Sigmoid colon (tissue), 7 donors: Measurements from ENCODE around the gene TNFSF4. TPM values are rescaled to one million over a fixed set of nuclear protein-coding genes. Genes with fewer than 3 reads are reported as not detected.
A peak's percentile ranks its signal among the peaks of the same experiment; 100 is the strongest.

Experiments used
- DNase-seq: peaks from one replicate; pipeline ENCODE4 v3.0.0-alpha.2; 2019
- H3K27ac ChIP-seq, 4 donors: fragments of 200-600 bp; sonication (generic); one replicate each; pipeline ENCODE4 v1.5.1; 2016 to 2019; ENCODE audit warnings: mild to moderate bottlenecking in 1 of 4
- H3K27me3 ChIP-seq, 3 donors: fragments of 200-600 bp; sonication (generic); one replicate each; pipeline ENCODE4 v1.5.1; 2019; ENCODE audit warnings: mild to moderate bottlenecking in 1 of 3
- H3K36me3 ChIP-seq, 4 donors: fragments of 200-600 bp; sonication (generic); one replicate each; pipeline ENCODE4 v1.5.1; 2016 to 2019
- H3K4me1 ChIP-seq, 4 donors: fragments of 200-600 bp; sonication (generic); one replicate each; pipeline ENCODE4 v1.5.1; 2017 to 2019
- H3K4me3 ChIP-seq, 4 donors: fragments of 200-600 bp; sonication (generic); one replicate each; pipeline ENCODE4 v1.5.1; 2017 to 2019; ENCODE audit warnings: mild to moderate bottlenecking in 2 of 4, moderate library complexity in 1 of 4
- H3K9me3 ChIP-seq, 4 donors: fragments of 200-600 bp in 3 of 4; sonication (generic) in 3 of 4; one replicate each; pipeline versions ENCODE4 v1.5.1 to v1.6.1; 2013 to 2019
- EP300 ChIP-seq, 4 donors: sonication (generic); formaldehyde crosslinking; IDR thresholded peaks; one replicate each; pipeline ENCODE4 v1.6.1; 2017; ENCODE audit warnings: antibody characterized with exemption in 4 of 4
- POLR2A ChIP-seq, 2 donors: fragments of 450-650 bp; IDR thresholded peaks; one replicate each; pipeline ENCODE4 v1.6.1; 2016; ENCODE audit warnings: antibody characterized with exemption in 2 of 2, mild to moderate bottlenecking in 2 of 2, moderate library complexity in 2 of 2
- POLR2AphosphoS5 ChIP-seq, 4 donors: sonication (generic); formaldehyde crosslinking; IDR thresholded peaks; one replicate each; pipeline ENCODE4 v1.6.1; 2017; ENCODE audit warnings: antibody characterized with exemption in 4 of 4
- WGBS, 2 donors: extraction: QIAGEN DNeasy Blood & Tissue Kit; methylation state at CpG; one replicate each; pipeline ENCODE4 v1.1.7; 2013; 5-methylcytosine and 5-hydroxymethylcytosine counted together
- intact Hi-C: fragments of 100-400 bp; cut with DNase I; formaldehyde crosslinking; loops from one replicate; pipeline ENCODE4 v1.15.1; 2023
- polyA plus RNA-seq, 3 donors: library from polyadenylated mRNA; stranded (reverse); fragments of 200-250 nt; gene quantifications; one replicate each; pipeline ENCODE4 v1.2.3, GENCODE V29; 2013
- total RNA-seq, 4 donors: library from RNA; depleted of rRNA; stranded (reverse); fragments of >200 nt; gene quantifications; one replicate each; pipeline ENCODE4 v1.1.0, GENCODE V29; 2016
- TF ChIP-seq, protein P1 (sequence below), 4 experiments: fragments of 450-650 bp in 3 of 4; fragments of 200-600 bp in 1 of 4; IDR thresholded peaks; one replicate each; pipeline ENCODE4 v1.5.1; 2016 to 2019; ENCODE audit warnings: antibody characterized with exemption in 4 of 4, mild to moderate bottlenecking in 3 of 4, moderate library complexity in 2 of 4
- donor health status: healthy with polysubstance abuse.
- donor health status: Bipolar disorder and iron deficiency.
- donor health status: healthy.

Gene TNFSF4
- total and polyA plus RNA-seq, 7 donors = 0.23 to 2.7 (median 1.4) TPM

DNA sequence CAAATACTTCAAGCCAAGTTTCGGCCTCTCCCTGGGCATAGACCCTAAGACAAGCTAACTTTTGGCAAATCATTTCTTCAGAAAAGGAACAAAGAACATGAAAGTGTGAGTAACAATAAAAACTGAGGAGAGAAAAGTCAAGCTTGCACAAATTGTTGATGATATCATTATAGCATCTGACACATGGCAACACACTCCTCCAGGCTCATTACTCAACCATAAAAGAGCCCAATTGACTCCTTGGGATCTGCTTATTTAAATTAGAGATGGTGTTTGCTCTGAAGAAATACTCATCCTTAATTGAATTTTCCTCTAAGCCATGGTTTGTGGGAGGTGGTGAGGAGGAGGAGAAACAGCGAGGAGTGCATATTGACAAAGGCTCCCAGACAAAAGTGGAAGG is 54.5 kb downstream of the TNFSF4 start:
- Histone ChIP-seq H3K36me3 (no peaks in the 10 kb centered on the region), H3K4me1 (no peaks in the 10 kb centered on the region), H3K4me3 (no peak overlapping the region), H3K27ac (no peak overlapping the region), H3K27me3 (no peaks in the 10 kb centered on the region), H3K9me3 (no peaks in the 10 kb centered on the region)
- 93 to 96% methylated on average over 2 of the region's 2 CpGs for WGBS, 2 donors
- no peak for DNase-seq
- intact Hi-C loops = no loop called here
- TF ChIP-seq POLR2A (IDR thresholded peaks at IDR 0.05) (no peak), EP300 (IDR thresholded peaks at IDR 0.05) (no peak), POLR2AphosphoS5 (IDR thresholded peaks at IDR 0.05) (no peak)
- TF ChIP-seq, protein P1, sequence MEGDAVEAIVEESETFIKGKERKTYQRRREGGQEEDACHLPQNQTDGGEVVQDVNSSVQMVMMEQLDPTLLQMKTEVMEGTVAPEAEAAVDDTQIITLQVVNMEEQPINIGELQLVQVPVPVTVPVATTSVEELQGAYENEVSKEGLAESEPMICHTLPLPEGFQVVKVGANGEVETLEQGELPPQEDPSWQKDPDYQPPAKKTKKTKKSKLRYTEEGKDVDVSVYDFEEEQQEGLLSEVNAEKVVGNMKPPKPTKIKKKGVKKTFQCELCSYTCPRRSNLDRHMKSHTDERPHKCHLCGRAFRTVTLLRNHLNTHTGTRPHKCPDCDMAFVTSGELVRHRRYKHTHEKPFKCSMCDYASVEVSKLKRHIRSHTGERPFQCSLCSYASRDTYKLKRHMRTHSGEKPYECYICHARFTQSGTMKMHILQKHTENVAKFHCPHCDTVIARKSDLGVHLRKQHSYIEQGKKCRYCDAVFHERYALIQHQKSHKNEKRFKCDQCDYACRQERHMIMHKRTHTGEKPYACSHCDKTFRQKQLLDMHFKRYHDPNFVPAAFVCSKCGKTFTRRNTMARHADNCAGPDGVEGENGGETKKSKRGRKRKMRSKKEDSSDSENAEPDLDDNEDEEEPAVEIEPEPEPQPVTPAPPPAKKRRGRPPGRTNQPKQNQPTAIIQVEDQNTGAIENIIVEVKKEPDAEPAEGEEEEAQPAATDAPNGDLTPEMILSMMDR (IDR thresholded peaks at IDR 0.05) = no peak

DNA sequence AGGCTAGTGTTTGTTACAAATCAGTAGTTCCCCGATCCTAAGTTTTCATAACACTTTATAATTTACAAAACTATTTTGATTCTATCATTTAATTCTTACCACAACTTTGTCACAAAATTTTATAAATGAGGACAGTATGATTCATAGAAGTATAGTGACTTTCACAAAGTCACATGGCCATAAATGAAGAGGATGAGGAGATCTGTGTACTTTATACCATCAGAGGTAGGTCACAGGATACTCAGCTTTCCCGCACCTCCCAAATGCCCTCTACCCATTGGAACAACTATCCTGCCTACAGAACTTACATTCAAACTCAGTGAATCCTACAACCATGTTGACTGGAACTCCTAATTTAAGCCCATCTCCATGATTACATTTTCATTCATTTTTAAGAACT is 56.3 kb downstream of the TNFSF4 start:
- no peaks in the 10 kb centered on the region for H3K9me3 ChIP-seq
- H3K4me1 ChIP-seq = no peaks in the 10 kb centered on the region
- no peak for TF ChIP-seq POLR2A (IDR thresholded peaks at IDR 0.05)
- no peak for TF ChIP-seq EP300 (IDR thresholded peaks at IDR 0.05)
- TF ChIP-seq, protein P1 (IDR thresholded peaks at IDR 0.05) = no peak
- TF ChIP-seq POLR2AphosphoS5 (IDR thresholded peaks at IDR 0.05) = no peak
- no peak overlapping the region for H3K27ac ChIP-seq
- intact Hi-C loops = no loop called here
- 82 to 96% methylated on average over 2 of the region's 2 CpGs for WGBS, 2 donors
- no peak overlapping the region for H3K4me3 ChIP-seq
- no peak for DNase-seq
- H3K36me3 ChIP-seq = no peaks in the 10 kb centered on the region
- no peaks in the 10 kb centered on the region for H3K27me3 ChIP-seq

DNA sequence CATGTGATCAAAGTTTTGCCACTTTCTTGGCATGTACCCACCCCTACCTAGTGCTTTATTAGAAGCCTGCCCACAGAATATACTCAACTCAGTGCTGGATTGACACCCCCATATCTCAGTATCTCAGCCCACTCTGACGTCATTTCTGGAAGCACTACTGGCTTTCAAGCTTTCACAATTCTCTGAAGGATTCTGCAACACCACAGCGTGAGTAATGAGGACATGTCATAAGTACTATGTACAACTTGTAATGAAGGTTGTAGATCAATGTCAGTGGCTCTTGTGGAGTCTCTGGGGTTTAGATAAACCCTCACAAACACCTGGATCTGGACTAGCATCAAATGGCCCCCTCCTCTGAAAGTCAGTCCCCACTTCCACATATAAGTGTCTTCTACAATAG is 57.2 kb downstream of the TNFSF4 start:
- Histone ChIP-seq H3K27me3 (no peaks in the 10 kb centered on the region), H3K4me1 (no peaks in the 10 kb centered on the region), H3K9me3 (peaks cover 0 to 5% (median 0%) of the 10 kb centered on the region in 4 donors), H3K4me3 (no peak overlapping the region), H3K36me3 (no peaks in the 10 kb centered on the region), H3K27ac (no peak overlapping the region)
- TF ChIP-seq POLR2AphosphoS5 (IDR thresholded peaks at IDR 0.05) (peak in 2 of 4 donors; percentile 22 to 34), POLR2A (IDR thresholded peaks at IDR 0.05) (no peak), EP300 (IDR thresholded peaks at IDR 0.05) (no peak)
- intact Hi-C loops = no loop called here
- WGBS, 2 donors = 74 to 81% methylated on average over 2 of the region's 2 CpGs
- DNase-seq = no peak

DNA sequence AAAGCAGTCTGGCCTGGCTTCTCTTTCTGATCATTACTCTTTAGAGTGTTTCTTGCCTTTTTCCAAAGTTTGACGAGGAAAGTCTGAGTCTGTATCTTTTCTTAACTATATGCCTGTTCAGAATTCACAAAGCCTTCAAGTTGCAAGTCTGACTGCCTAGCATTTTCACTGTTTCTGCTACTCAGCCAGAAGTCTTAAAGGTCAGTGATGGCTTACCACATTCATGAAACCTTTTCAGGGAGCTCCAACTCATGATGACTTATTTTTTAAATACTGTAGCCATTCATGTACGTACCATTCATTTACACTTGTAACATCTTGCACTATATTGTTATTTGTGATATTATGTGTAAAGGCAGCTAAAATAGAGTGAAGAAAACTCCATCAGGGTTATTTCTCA is 58.2 kb downstream of the TNFSF4 start:
- H3K9me3 ChIP-seq = peaks cover 0 to 5% (median 0%) of the 10 kb centered on the region in 4 donors
- no peaks in the 10 kb centered on the region for H3K36me3 ChIP-seq
- H3K4me1 ChIP-seq = no peaks in the 10 kb centered on the region
- intact Hi-C loops = no loop called here
- whole genome bisulfite sequencing, 2 donors = 89 to 94% methylated on average over 2 of the region's 2 CpGs
- TF ChIP-seq EP300 (IDR thresholded peaks at IDR 0.05) (no peak), POLR2A (IDR thresholded peaks at IDR 0.05) (no peak), POLR2AphosphoS5 (IDR thresholded peaks at IDR 0.05) (no peak)
- TF ChIP-seq, protein P1 (IDR thresholded peaks at IDR 0.05) = no peak
- no peak overlapping the region for H3K4me3 ChIP-seq
- no peak overlapping the region for H3K27ac ChIP-seq
- no peaks in the 10 kb centered on the region for H3K27me3 ChIP-seq
- DNase-seq = no peak

DNA sequence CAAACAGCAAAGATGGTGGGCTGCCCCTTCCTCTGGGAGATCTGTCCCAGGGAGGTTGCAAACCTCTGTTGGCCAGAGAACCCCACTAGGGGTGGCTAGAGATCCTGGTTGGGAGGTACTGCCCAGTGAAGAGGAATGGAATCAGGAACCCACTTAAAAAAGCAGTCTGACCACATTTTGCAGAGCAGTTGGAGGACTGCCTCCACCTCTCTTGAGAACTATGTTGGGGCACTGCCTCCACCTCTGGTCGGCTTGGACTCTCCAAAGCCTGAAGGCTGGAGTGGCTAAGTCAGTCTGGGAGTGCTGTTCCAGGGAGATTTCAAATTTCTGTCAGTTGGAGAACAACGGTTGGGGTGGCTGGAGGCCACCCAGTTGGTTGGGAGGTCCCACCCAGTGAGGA is 58.6 kb downstream of the TNFSF4 start:
- no peak overlapping the region for H3K27ac ChIP-seq
- H3K4me3 ChIP-seq = no peak overlapping the region
- no peak for DNase-seq
- no peaks in the 10 kb centered on the region for H3K4me1 ChIP-seq
- no peaks in the 10 kb centered on the region for H3K27me3 ChIP-seq
- H3K36me3 ChIP-seq = no peaks in the 10 kb centered on the region
- TF ChIP-seq EP300 (IDR thresholded peaks at IDR 0.05) (no peak), POLR2AphosphoS5 (IDR thresholded peaks at IDR 0.05) (no peak), POLR2A (IDR thresholded peaks at IDR 0.05) (no peak)
- TF ChIP-seq, protein P1 (IDR thresholded peaks at IDR 0.05) = no peak
- 81 to 85% methylated on average over 2 of the region's 2 CpGs for WGBS, 2 donors
- intact Hi-C loops = no loop called here
- H3K9me3 ChIP-seq = peaks cover 0 to 5% (median 0%) of the 10 kb centered on the region in 4 donors
